Measurements from ENCODE around the gene TBC1D9.

DNA sequence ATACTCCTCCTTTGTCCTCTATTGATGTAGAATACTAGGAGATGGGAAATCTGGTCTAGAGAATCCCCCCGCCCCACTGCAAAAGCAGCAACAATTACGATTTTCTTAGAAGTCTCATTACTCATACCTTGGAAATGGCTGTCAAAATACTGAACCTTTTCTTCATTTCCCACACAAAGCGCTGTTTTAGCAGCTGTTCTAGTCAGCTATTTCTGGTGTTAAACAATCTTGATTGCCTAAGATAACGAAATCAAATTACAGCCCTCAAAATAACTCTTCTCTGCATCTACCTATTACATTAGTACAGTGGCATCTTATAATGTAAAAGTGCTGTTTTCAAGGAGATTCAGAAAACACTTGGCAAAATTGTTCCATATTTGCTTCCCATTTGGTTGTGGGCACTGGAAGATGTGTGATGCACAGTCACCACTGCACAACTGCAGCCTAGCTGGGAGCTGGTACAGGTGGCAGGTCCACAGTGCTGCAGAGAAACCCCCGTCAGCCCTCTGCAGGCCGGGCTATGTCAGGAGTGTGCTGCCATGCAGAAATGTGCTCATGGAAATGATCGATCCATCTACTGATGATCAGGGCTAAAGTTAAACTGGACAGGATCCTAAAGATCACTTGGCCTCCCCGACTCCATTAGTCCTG is 50.4 kb downstream of the TBC1D9 start:
- TF ChIP-seq, protein P1, sequence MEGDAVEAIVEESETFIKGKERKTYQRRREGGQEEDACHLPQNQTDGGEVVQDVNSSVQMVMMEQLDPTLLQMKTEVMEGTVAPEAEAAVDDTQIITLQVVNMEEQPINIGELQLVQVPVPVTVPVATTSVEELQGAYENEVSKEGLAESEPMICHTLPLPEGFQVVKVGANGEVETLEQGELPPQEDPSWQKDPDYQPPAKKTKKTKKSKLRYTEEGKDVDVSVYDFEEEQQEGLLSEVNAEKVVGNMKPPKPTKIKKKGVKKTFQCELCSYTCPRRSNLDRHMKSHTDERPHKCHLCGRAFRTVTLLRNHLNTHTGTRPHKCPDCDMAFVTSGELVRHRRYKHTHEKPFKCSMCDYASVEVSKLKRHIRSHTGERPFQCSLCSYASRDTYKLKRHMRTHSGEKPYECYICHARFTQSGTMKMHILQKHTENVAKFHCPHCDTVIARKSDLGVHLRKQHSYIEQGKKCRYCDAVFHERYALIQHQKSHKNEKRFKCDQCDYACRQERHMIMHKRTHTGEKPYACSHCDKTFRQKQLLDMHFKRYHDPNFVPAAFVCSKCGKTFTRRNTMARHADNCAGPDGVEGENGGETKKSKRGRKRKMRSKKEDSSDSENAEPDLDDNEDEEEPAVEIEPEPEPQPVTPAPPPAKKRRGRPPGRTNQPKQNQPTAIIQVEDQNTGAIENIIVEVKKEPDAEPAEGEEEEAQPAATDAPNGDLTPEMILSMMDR (IDR thresholded peaks at IDR 0.05) = no peak
- no peak for TF ChIP-seq POLR2A (IDR thresholded peaks at IDR 0.05)

Data from right lobe of liver (tissue), 4 donors.